Measurements from ENCODE around the gene L3HYPDH.

The L3HYPDH gene

DNA sequence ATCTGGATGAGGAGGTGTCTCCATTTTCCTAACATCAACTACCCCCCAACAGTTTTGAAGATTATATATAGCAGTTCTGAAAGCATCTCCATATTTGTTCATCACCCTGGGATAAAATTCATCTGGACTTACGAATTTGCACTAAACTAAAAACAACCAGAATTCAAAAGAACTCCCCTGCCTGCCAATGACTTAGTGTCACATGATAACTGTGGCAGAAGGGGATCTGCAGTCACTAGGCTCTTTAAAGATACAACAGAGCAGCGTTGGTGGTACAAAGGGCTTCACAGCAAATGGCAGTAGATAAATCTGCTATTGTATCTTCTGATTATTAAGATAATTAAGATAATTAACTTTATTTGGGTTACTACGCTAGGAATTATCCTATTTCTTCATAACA, 49.1 kb downstream of the L3HYPDH start:
- H3K4me3 ChIP-seq (ENCODE audit: low read length), result no peak overlapping the region
- DNase-seq (ENCODE audit: low read depth), result no peak
- TF ChIP-seq CTCF (IDR thresholded peaks at IDR 0.05; ENCODE audit: insufficient read depth, low read depth, low read length, missing control alignments), result no peak

DNA sequence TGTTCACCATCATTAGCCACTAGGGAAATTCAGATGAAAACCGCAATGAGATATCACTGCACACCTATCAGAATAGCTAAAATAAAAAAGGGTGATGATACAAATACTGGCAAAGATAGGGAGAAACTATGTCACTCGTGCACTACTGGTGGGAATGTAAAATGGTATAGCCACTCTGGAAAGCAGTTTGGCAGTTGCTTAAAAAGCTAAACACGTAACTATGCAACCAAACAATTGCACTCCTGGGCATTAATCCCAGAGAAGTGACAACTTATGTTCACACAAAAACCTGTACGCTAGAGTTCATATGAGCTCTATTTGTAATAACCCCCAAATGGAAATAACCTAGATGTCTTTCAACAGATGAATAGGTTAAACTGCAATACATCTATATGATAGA, 54.4 kb downstream of the L3HYPDH start:
- no peak for TF ChIP-seq CTCF (IDR thresholded peaks at IDR 0.05; ENCODE audit: insufficient read depth, low read depth, low read length, missing control alignments)
- DNase-seq (ENCODE audit: low read depth), result no peak
- no peak overlapping the region for H3K4me3 ChIP-seq (ENCODE audit: low read length)

- no peak for DNase-seq (ENCODE audit: low read depth)
- peak; percentile 26 for TF ChIP-seq CTCF (IDR thresholded peaks at IDR 0.05; ENCODE audit: insufficient read depth, low read depth, low read length, missing control alignments)
- H3K4me3 ChIP-seq (ENCODE audit: low read length), result no peak overlapping the region
These were observed 55.6 kb downstream of the L3HYPDH start for GRCh38 chr14:59428581-59429012.

DNA sequence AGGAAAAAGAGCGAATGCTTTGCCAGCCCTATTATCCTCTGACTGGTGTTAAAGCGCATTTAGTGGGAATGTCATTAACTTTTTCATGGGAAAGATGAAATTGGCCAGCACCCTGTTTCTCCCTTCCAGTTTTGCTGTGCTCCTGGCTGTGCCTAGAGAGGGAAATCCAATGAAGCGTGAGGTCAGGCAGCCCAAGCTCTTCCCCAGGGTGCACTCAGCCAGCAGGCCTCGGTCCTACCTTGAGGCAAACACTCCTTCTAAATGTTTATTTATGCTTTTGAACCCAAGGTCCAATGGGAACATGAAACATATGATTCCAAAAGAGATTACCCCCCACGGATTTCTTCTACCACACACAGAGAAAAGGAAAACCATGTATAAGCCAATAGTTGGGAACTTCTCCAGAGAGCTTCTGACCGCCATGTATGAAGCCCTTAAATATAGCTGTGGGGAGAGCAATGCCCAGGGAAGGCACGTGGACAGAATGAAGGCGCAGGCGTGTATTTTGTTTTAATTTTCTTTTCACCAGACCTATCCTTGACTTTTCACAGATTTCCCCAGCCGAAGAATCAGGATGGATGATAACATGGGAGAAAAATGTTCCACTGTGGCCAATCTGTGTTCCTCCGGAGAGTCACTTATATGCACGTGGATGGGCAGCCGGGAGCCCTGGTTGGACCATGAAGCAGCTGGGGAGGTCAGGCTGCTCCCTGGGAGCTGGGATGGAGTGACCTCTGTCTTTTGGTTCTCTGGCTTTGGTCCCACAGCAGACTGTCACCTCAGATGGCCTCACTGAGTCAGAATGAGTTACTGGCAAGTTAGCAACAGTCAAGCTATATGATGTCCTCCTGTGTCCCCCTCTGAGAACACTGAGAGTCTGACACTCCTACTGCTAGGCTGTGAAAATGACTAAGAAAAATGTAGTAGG, 56.3 kb downstream of the L3HYPDH start:
- H3K4me3 ChIP-seq (ENCODE audit: low read length), result no peak overlapping the region
- DNase-seq (ENCODE audit: low read depth), result no peak
- no peak for TF ChIP-seq CTCF (IDR thresholded peaks at IDR 0.05; ENCODE audit: insufficient read depth, low read depth, low read length, missing control alignments)

DNA sequence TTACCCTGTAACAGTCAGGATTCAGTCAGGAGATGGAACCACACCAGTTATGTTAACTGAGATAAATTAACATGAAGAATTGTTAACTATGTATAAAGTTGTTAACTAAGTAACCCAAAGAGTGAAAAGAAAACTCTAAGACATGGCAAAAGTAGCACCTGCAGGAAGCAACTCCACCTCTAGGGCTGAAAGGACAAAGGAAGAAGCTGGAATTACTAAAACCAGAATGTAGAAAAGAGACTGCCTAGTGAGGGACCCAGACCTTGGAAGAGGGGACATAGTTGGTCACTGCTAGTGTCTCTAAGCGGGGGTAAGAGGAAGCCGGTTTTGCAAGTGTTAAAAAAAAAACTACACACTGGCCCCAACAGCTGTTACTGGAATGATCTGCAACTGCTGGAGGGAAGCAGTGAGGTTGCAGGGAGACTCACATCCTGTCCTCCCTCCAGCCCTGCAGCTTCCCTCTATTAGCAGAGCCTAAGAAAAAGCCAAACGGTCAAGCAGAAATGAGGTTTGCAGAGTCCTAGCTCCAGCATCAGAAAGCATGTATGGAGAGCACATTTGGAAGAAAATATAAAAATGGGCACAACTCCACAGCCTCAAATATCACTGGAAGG, 58.8 kb downstream of the L3HYPDH start:
- TF ChIP-seq CTCF (IDR thresholded peaks at IDR 0.05; ENCODE audit: insufficient read depth, low read depth, low read length, missing control alignments), result no peak
- no peak for DNase-seq (ENCODE audit: low read depth)
- no peak overlapping the region for H3K4me3 ChIP-seq (ENCODE audit: low read length)

- DNase-seq (ENCODE audit: low read depth), result no peak
- H3K4me3 ChIP-seq (ENCODE audit: low read length), result no peak overlapping the region
- TF ChIP-seq CTCF (IDR thresholded peaks at IDR 0.05; ENCODE audit: insufficient read depth, low read depth, low read length, missing control alignments), result no peak
These were observed 59.7 kb downstream of the L3HYPDH start for GRCh38 chr14:59424341-59425071.
